AG04449 (cell line): ENCODE measurements around the gene TLDC2.

Source experiments
- CTCF ChIA-PET: fragments of 350-600 bp; formaldehyde crosslinking; extraction: SDS; loops from one replicate; lab custom pipeline; 2021; ENCODE audit warnings: antibody characterized with exemption; lab: Yijun Ruan, JAX
- POLR2A ChIA-PET: fragments of 400-600, 350-600 bp; formaldehyde crosslinking; extraction: SDS; loops from one replicate; lab custom pipeline; 2020; ENCODE audit warnings: antibody characterized with exemption, inconsistent platforms; lab: Yijun Ruan, JAX
- DNase-seq: peaks from one replicate; pipeline ENCODE4 v3.0.0-alpha.2; 2010; ENCODE audit warnings: low read depth, low spot score
- H3K4me3 ChIP-seq: 2 replicates; pipeline ENCODE4 v1.5.1; 2011; ENCODE audit warnings: low read depth, mild to moderate bottlenecking, control low read depth, low read length
- CTCF ChIP-seq: IDR thresholded peaks from one replicate; pipeline ENCODE4 v1.5.1; 2011; ENCODE audit warnings: mild to moderate bottlenecking, moderate library complexity, low read length, control low read depth, inconsistent platforms; ENCODE audit not compliant: insufficient read depth; ENCODE audit errors: missing control alignments

Gene TLDC2

GRCh38 chr20:36875702-36876472 is at the start of gene TLDC2:
Gene TLDC2 (plus strand): TSS chr20:36876138. CDS start chr20:36876175, 37 bp downstream.
- CTCF ChIA-PET, result interaction anchor here (1.1 to 1.3 kb wide), 2 partner anchors 11 to 12 kb away, joined by 3 to 8 read pairs; no protein-coding TSS in a partner anchor
- TF ChIP-seq CTCF, result no peak
- POLR2A ChIA-PET, result no interaction called here
- no peak for DNase-seq
- no peak within 1 kb of the TSS for H3K4me3 ChIP-seq

GRCh38 chr20:36826554-36827244 is 49.2 kb upstream of the TLDC2 start:
- CTCF ChIA-PET, result interaction anchor here (0.6 to 1.1 kb wide), 2 partner anchors 9 to 30 kb away, joined by 3 read pairs; no protein-coding TSS in a partner anchor
- no peak for DNase-seq
- H3K4me3 ChIP-seq, result no peak overlapping the region
- no peak for TF ChIP-seq CTCF
- POLR2A ChIA-PET, result no interaction called here

- no peak overlapping the region for H3K4me3 ChIP-seq
- ChIA-PET POLR2A (no interaction called here), CTCF (interaction anchor here (0.9 to 1.1 kb wide), 2 partner anchors 8 to 9 kb away, joined by 3 read pairs; no protein-coding TSS in a partner anchor)
- TF ChIP-seq CTCF, result no peak
- no peak for DNase-seq
Observed at GRCh38 chr20:36827541-36828279, 48.2 kb upstream of the TLDC2 start.

GRCh38 chr20:36830791-36831691 is 44.9 kb upstream of the TLDC2 start:
- CTCF ChIA-PET, result interaction anchor here (0.7 to 2.7 kb wide), 9 partner anchors 13 to 164 kb away, joined by 3 to 11 read pairs (median 3); a partner anchor contains a TSS
- no peak overlapping the region for H3K4me3 ChIP-seq
- POLR2A ChIA-PET, result no interaction called here
- no peak for DNase-seq
- TF ChIP-seq CTCF, result peak; percentile 35

- TF ChIP-seq CTCF, result no peak
- DNase-seq, result no peak
- CTCF ChIA-PET, result interaction anchor here (1.0 to 2.7 kb wide), 6 partner anchors 10 to 59 kb away, joined by 3 to 11 read pairs (median 4); partner anchors contain the start of gene DSN1
- POLR2A ChIA-PET, result no interaction called here
- no peak overlapping the region for H3K4me3 ChIP-seq
Observed at GRCh38 chr20:36832791-36833190, 43.1 kb upstream of the TLDC2 start.
